HG02678 (cell line): ENCODE measurements around the gene RTL10.

ENCODE experiments used
- ATAC-seq: cut with Tn5 transposase; IDR thresholded peaks from one replicate; pipeline ENCODE4 v1.9.1; 2021; ENCODE audit warnings: mild to moderate bottlenecking, moderate library complexity; ENCODE audit not compliant: unreplicated experiment

Gene RTL10

DNA sequence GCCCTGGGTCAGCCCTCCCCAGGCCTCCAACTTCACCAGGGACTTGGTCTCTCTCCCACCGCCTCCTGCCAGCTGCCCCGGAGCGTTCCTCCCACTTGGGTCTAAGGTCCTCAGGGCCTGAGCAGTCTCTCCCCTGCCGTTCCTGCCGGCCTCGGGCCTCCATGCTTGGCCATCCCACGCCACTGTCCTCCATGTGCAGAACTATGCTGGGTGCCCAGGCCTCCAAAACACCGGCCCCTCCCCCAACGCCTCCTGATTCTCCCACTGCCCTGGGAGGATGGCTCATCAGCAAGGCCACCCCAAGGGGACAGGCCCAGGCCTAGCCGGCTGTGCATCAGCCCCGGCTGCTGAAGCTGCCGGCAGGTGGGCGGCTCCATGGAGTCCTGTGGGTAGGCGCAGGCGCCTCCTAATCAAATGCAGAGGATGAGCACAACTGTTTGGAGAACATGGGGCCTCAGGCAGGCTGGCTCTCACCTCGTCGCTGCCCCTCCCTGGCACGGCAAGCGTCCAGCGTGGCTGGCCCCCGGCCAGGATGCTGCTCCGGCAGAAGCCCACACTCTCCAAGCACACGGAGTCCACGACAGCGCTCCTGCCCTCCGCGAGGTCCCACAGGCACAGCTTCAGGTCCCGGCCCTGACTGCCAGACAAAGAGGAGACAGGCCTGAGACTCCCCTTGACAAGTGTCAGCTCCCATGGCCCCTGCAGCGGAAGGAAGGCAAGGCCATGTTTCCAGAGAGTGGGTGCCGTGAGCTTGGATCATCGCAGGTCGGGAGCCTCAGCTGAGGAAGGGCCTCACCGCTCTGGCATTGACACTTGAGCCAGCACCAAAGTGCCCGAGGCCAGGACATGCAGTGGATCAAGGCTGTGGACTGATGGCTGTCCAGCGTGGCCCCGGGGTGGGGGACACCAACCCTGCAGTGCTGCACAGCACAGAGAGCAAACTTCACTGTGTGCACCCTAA lies 42.6 kb downstream of the RTL10 start:
- no peak for ATAC-seq

DNA sequence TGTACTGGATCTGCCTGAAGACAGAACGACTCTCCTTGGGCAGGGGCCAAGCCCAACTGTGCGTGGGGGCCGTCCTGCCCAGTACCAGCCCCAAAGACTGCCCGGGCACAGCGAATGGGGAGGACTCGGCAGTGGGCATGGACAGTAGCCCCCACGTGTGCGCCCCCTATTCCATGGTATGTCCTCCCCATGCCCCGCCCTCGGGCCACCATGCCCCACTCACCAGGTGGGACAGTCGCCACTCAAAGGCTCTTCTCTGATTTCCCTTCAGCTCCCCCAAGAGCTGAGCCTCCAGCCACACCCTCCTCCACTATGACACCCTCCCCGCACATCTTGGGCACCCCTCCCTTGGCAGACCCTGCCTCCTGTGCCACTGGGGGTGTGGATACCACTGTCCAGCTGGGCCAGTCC lies 43.5 kb downstream of the RTL10 start:
- ATAC-seq, result no peak

DNA sequence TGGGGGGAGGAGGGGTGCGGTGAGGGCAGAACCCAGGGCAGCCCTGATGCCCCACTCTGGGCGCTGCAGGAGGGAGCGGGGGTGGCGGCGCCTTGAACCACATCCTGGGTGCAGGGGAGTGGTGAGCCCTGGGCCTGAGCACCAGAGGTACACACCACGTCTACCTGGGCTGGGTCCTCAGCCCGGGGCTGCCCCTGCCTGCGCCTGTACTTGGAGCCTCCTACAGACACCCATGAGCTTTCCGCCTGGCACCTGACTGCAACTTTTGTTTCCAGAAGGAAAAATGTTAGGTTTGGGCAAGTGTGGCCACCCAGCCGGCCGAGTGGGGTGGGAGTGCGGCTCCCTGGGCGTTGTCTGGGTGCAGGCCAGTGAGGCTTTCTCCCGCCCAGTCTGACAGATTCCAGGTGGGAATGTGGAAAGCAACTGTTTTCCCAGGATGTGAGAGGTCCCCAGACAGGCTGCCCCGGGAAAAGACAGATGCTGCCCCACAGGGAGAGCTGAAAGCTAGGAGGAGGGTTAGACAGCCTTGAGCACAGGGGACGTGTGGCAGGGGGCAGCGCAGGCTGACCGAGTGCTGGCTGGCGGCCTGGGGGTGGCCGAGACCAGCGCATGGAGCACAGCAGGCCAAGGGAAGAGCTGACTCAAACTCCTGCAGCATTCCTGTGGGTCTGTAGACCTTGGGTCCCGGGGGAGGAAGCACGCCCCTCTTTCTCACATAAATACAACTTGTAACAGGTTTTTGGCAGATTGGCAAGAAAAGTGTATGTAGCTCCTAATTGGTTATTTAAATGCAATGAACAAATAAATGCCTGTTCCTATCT lies 44.1 kb downstream of the RTL10 start:
- ATAC-seq, result no peak

DNA sequence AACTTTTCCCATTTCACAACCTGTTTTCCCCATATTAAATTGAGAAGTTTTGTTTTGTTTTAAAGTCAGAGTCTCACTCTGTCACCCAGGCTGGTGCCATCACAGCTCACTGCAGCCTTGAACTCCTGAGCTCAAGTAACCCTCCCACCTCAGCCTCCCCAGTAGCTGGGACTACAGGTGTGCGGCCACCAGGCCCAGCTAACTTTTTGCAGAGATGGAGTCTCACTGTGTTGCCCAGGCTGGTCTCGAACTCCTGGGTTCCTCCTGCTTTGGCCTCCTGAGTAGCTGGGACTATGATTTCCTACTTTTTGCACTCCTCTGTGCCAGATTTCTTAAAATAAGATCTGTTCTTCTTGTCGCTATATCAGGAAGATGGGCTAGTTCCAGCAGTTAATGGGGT lies 44.9 kb downstream of the RTL10 start:
- ATAC-seq, result no peak

DNA sequence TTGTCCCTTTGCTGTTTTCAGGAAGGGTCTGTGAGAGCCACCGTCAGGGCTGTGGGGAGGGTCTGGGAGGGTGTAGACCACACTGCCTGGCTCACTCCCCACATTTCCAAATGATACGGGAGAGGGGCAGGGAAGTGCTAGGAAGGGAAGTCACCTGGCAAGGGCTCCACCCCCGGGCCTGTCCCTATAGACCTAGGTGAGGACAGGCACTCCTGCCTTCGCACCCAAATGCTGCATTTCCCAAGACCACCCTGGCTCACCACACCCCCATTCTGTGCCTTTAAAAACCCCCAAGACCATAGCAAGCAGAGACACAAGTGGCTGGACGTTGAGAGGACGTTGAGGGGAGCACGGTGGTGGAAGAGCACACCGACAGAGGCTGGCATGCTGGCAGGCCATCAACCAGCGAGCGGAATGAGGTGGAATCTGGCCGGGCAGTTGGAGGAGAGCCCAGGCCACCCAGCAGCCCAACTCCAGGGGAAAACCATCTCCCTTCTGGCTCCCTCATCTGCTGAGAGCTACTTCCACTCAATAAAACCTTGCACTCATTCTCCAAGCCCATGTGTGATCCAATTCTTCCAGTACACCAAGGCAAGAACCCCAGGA lies 45.7 kb downstream of the RTL10 start:
- no peak for ATAC-seq

DNA sequence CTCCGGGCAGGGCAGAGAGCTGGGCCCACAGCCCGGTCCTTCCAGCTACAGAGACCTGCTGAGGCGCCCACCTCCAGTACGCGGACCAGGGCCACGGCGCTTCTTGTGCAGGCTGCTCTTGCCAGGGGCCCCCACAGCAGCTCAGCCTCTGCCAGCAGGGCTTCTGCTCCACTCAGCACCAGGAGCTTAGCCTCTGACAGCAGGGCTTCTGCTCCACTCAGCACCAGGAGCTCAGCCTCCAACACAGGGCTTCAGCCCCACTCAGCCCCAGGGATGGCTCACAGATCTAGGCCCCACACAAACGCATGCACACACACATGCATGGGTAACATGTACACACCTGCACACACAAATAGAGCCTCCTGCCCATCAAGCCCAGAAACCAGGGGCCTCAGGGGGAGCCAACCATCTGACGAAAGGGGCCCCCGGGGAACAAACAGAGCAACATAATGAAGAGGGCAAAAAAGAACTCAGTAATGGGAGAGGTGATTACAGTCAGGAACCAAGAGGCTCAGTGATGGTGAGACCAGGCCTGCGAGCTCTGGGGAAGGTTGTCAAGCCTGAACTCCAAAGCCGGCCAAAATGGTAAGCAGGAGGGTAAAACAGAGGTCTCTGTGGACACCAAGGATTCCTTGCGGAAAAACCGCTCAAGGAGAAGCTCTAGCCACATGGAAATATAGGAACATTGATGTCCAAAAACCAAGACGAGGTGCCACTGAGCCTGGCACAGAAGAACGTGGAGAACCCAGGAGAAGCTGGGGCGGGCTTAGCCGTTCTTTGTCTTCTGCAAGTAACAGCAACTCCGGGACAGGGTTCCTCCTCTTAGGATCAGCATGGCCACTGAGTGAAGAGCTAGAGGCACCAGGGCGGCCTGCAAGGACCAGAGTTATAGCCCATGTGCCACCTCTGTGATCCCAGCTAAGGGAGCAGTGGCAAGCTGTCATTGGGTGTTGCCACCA lies 46.5 kb downstream of the RTL10 start:
- ATAC-seq, result no peak

DNA sequence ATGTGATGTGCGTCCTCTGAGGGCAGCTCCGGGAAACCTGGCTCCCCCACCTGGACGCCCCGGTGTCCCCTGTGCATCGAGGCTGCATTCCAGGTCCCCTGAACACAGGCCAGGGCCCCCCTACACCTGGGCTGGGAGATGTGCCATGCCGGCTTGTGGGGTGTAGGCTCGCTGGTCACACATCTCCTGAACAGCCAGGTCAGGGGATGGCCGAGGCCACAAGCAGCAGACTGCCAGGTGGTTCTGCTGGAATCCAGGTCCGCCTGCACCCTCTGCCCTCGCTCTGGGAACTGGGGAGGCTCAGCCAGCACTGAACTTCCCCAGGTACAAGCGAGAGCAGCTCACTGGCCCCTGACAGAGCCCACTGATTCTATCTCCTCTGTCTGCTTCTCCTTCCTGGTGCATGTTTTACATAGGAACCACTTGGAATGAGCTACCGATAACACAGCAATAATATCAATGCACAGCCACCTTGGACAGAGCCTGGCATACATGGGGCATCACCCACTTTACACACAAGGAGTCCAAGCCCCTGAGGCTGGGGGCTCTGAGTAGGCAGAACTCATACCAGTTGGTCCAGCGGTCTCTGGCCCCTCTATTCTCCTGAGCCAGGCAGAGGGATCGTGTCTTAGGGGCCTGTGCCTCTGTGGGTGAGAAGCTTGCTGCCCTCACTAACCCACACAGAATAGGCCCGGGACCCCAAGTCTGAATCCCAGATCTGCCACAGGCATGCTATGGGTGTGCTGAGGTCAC lies 47.3 kb downstream of the RTL10 start:
- ATAC-seq, result no peak

DNA sequence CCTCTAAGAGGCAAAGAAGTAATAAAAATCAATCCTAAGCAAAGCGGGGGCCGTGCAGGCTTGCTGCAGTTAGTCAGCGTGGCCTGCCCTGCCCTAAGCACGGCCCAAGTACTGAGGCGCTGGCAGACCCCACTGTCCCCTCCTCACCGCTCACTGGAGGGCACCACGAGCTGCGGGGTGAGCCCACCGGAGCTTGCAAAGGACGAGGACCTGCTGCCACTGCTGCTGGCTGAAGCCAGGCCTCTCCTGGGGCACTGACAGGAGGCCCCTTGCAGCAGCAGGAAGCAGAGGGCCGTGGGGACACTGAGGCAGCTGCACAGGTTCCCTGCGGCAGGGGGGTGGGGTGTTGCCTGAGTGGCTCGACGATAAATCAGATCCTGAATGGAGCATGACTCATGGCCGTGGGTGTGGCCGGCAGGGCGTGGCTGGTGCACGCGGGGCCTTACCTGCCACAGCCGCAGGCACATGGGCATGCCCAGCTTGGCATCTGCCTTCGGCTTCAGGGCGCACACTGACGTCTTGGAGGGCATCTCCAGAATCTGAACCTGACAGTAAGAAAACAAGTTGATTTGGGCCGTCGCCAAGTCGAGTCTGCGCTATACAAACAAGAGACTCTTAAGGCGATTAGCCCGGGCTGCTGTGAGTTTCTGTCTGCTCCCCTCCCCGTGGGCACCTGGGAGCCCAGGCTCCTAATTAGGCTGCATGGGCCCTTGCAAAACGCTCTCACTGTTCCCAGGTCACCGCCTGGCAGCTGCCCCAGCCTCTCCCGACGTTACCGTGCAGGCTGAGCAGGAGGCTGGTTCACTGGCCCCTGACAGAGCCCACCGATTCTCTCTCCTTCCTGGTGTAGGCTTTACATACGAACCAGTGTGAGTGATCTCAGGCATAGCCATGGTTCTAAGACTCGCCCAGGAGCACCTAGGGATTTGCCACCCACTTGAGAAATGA lies 48.2 kb downstream of the RTL10 start:
- ATAC-seq, result no peak

DNA sequence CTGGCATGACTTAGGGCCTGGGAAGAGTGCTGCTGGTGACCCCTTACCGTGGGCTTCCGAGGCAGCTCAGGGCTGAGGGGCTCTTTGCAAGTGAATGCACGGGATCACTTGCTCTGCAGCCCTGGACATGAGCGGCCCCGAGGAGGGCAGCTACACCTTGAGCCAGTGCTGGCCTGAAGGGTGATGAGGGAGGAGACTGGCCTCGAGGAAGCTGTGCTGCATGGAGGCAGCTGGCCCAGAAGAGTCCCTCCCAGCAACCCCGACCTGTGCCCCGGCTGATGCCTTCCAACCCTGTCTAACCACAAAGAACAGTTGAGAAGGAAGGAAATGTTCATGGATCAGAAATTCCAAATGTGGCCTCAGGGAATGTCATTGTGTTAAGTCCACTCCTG lies 48.9 kb downstream of the RTL10 start:
- no peak for ATAC-seq
